Activated T-cell treated with anti-CD3 and anti-CD28 coated beads, Interleukin-2, amount 50 U/mL, for 72 hours (primary cell): ENCODE results near the gene ZBTB1. TPM values are rescaled to one million over a fixed set of nuclear protein-coding genes. Genes with fewer than 3 reads are reported as not detected.

Experiments
- ATAC-seq, 2 donors: fragments of 150-1000 bp; cut with Tn5 transposase; replicated peaks in 1 of 2; 2 replicates each; pipeline ENCODE4 v1.10.0; 2021; ENCODE audit warnings: moderate library complexity in 2 of 2, mild to moderate bottlenecking in 1 of 2
- DNase-seq, 2 donors: peaks; one replicate each; pipeline ENCODE4 v3.0.0; 2021 to 2022; ENCODE audit warnings: mixed read lengths in 1 of 2
- H3K27ac Mint-ChIP-seq: one replicate; pipeline ENCODE4 v1.8.0; 2022; ENCODE audit warnings: mild to moderate bottlenecking, moderate library complexity, mixed read lengths
- H3K27me3 Mint-ChIP-seq: one replicate; pipeline ENCODE4 v1.8.0; 2022; ENCODE audit warnings: low read depth, mixed read lengths
- H3K36me3 Mint-ChIP-seq, 2 donors: one replicate each; pipeline ENCODE4 v1.8.0; 2022; ENCODE audit warnings: mixed read lengths in 2 of 2, mild to moderate bottlenecking in 1 of 2; ENCODE audit not compliant: insufficient read depth in 2 of 2
- H3K4me1 Mint-ChIP-seq: one replicate; pipeline ENCODE4 v1.8.0; 2022; ENCODE audit warnings: low read depth, mixed read lengths
- H3K4me3 Mint-ChIP-seq, 2 donors: one replicate each; pipeline ENCODE4 v1.8.0; 2022; ENCODE audit warnings: mild to moderate bottlenecking in 2 of 2, mixed read lengths in 2 of 2, moderate library complexity in 2 of 2
- H3K9me3 Mint-ChIP-seq, 2 donors: one replicate each; pipeline ENCODE4 v1.8.0; 2022; ENCODE audit warnings: mixed read lengths in 2 of 2
- total RNA-seq, 2 donors: library from RNA; stranded (reverse); gene quantifications; one replicate each; pipeline ENCODE4 v1.2.3, GENCODE V29; 2022

Gene ZBTB1
- total RNA-seq, 2 donors from 2014 or later: 46.9 to 49.5 TPM

DNA sequence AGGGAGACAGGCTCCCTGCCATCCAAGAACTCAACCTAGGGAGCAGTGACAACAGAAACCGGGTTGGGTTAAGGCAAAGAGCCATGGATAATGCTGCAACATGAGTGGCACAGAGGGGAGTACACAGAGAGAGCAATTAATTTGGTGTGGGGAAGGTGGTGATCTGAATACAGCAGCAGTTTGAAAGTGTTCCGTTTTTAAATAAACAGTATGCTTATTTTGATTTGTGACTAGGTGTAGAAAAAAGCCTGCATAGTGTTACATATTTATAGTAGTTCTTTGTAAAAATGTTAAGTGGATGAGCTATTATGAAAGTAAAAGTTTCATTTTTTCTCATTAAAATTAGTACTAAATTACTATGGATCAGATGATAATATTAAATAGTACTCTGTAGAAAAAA, 30.5 kb upstream of the ZBTB1 start:
- DNase-seq (no peak), ATAC-seq (peak; percentile 29 to 43)
- no peaks in the 10 kb centered on the region for H3K9me3 Mint-ChIP-seq
- no peak overlapping the region for H3K27ac Mint-ChIP-seq
- H3K4me1 Mint-ChIP-seq: peaks cover 26% of the 10 kb centered on the region
- H3K27me3 Mint-ChIP-seq: no peaks in the 10 kb centered on the region
- H3K36me3 Mint-ChIP-seq: peaks cover 0 to 5% of the 10 kb centered on the region in 2 donors
- no peak overlapping the region for H3K4me3 Mint-ChIP-seq

DNA sequence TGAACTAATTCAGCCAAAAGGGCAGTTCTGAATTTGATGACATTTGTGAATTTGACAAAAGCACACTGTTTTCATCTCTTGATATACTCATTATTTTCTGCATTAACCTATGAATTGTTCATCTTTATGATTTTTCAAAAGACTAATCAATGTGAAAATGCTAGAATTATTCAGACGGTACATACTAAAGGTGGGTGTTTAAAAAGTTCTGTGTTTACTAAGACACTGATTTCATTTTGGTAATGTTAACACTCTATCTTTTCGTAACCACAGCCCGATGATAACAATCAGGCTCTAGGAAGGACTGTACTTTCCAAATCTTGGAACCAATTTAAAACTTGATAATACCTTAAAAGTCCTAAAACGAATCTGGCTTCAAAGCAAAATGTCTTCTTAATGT, 29.9 kb upstream of the ZBTB1 start:
- ATAC-seq (peak in 1 of 2 donors; percentile 54), DNase-seq (no peak)
- peaks cover 0 to 5% of the 10 kb centered on the region in 2 donors for H3K36me3 Mint-ChIP-seq
- H3K4me3 Mint-ChIP-seq: peak overlapping the region in 1 of 2 donors; percentile 32
- H3K9me3 Mint-ChIP-seq: no peaks in the 10 kb centered on the region
- no peak overlapping the region for H3K27ac Mint-ChIP-seq
- H3K27me3 Mint-ChIP-seq: no peaks in the 10 kb centered on the region
- peaks cover 26% of the 10 kb centered on the region for H3K4me1 Mint-ChIP-seq

DNA sequence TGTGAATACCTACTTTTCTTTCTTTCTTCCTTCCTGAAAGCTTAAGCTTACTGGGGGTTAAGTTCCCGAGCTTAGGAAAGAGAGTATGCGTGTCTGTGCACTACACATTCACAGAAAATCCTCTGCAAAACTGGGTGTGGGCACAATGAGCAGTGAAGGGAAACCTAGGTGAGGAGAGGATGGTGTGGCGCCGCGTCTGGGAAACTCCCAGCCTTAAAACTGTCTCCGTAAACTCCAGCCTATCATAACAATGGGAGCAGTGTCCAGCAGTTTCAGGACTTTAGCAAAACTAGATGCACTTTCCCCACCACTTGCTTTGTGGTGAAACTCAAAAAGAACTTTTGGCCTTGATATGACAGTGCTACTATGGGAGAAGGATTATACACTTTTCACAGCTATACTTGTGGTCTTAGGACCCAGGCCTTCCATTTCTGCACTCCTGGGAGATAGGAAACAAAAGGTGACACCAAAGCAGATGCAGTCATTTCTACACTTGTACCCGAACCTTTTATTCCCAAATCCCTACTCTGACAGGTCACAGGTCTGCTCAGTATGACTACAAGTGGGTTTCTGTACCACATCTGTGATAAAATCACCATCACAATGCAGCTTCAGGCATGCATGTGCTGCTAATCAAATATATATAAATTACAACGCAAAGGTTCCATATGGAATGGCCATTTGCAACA, 28.8 kb upstream of the ZBTB1 start:
- Mint-ChIP-seq H3K9me3 (no peaks in the 10 kb centered on the region), H3K4me1 (peaks cover 26% of the 10 kb centered on the region), H3K27me3 (no peaks in the 10 kb centered on the region), H3K4me3 (no peak overlapping the region), H3K36me3 (peaks cover 0 to 5% of the 10 kb centered on the region in 2 donors), H3K27ac (no peak overlapping the region)
- peak in 1 of 2 donors; percentile 25 for ATAC-seq
- no peak for DNase-seq

DNA sequence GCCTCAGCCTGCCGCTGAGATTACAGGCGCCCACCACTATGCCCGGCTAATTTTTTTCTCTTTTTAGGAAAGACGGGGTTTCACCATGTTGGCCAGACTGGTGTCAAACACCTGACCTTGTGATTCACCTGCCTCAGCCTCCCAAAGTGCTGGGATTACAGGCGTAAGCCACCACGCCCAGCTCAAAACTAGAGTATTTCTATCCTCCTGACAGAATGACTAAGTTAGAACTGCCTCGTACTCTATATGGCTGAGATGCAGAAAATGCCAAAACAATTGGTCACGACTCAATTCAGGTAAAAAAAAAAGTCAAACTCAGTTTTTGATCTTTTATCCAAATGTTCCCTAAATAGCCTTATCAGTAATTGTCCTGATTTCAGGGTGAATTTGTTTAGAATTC, 28.1 kb upstream of the ZBTB1 start:
- DNase-seq (no peak), ATAC-seq (peak; percentile 39 to 64)
- Mint-ChIP-seq H3K4me3 (no peak overlapping the region), H3K9me3 (no peaks in the 10 kb centered on the region), H3K27ac (no peak overlapping the region), H3K27me3 (no peaks in the 10 kb centered on the region), H3K36me3 (peaks cover 0 to 5% of the 10 kb centered on the region in 2 donors), H3K4me1 (peaks cover 26% of the 10 kb centered on the region)

DNA sequence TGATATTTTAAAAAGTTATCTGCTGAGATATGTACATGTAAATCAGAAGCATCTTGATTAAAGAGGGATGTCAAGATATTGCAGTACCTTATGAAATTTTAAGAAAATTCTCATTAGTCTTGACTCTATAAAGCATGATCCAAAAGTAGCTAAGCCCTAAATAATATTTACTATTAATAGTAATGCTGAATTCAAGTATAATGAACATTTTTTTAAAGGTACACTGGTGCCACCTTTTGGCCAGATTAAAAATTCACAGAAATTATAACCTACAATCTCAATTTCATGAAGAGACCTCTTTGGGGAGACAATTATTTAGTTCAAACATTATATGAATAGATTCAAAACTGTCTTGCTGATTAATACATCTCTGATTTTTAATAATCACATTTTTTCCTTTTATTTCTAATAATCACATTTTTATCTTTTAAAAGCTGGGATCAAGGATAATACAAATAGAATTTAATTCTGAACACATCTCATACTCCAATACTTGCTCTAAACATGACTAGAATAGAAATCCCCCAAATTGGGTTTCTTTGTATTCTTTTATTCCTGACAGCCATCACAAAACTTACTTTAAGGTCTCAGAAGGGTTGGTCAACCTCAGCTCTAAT, 25.8 kb upstream of the ZBTB1 start:
- DNase-seq (no peak), ATAC-seq (no peak)
- Mint-ChIP-seq H3K36me3 (peaks cover 0 to 5% of the 10 kb centered on the region in 2 donors), H3K27ac (peak overlapping the region; percentile 54), H3K9me3 (no peaks in the 10 kb centered on the region), H3K4me1 (peaks cover 24% of the 10 kb centered on the region), H3K4me3 (no peak overlapping the region), H3K27me3 (no peaks in the 10 kb centered on the region)

DNA sequence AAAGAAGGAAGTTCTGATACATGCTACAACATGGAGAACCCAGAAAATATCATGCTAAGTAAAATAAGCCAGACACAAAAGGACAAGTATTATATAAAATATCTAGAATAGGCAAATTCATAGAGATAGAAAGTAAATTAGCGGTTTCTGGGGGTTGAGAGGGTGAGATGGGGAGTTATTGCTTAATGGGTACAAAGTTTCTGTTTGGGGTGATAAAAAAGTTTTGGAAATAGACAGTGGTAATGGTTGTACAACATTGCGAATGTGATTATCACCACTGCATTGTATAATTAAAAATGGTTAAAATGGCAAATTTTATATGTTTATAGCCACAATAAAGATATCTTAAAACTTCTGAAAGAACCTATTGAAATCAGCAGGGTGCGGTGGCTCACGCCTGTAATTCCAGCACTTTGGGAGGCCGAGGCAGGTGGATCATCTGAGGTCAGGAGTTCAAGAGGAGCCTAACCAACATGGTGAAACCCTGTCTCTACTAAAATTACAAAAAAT, 15.9 kb upstream of the ZBTB1 start:
- Mint-ChIP-seq H3K4me3 (no peak overlapping the region), H3K27me3 (no peaks in the 10 kb centered on the region), H3K27ac (peak overlapping the region; percentile 14), H3K9me3 (no peaks in the 10 kb centered on the region), H3K36me3 (peaks cover 5 to 14% of the 10 kb centered on the region in 2 donors), H3K4me1 (peaks cover 29% of the 10 kb centered on the region)
- DNase-seq: no peak
- no peak for ATAC-seq

DNA sequence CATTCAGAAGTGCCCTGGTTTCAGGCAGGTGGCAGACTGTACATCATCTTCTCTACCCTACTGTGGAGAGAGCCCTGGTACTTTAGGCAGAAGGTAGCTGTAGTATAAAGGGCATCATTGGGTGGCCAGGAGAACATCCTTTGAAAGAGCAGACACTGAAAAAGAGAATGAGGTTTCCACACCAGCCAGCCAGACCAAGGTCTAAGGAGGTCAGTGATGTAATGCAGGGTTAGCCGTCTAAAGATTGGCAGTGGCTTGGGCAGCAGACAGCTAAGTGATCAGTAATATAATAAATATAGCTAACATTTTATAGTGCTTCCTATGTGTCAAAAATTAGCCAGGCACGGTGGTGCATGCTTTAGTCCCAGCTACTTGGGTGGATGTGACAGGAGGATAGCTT, 12.9 kb upstream of the ZBTB1 start:
- H3K4me3 Mint-ChIP-seq: no peak overlapping the region
- H3K27ac Mint-ChIP-seq: no peak overlapping the region
- peaks cover 46% of the 10 kb centered on the region for H3K4me1 Mint-ChIP-seq
- ATAC-seq: no peak
- H3K27me3 Mint-ChIP-seq: no peaks in the 10 kb centered on the region
- no peak for DNase-seq
- H3K9me3 Mint-ChIP-seq: no peaks in the 10 kb centered on the region
- peaks cover 5 to 11% of the 10 kb centered on the region in 2 donors for H3K36me3 Mint-ChIP-seq

DNA sequence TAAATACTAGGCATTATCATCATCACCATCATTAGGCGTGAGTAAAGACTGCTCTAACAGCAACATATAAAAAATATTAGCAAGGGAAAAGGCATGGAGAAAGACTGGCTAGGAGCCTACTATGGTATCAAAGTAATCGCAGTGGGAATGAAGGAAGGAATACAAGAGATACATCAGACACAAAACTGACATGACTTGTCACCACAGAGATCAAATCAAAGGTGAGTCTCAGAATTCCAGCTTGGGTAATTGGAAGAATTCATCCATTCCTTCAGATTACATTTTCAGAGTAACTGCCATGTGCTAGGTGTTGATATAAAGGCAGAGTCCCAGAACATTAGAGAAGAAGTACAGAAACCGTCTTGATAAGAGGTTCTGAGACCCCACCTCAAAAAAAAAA, 11.1 kb upstream of the ZBTB1 start:
- Mint-ChIP-seq H3K36me3 (peaks cover 2 to 11% of the 10 kb centered on the region in 2 donors), H3K27me3 (no peaks in the 10 kb centered on the region), H3K4me1 (peaks cover 53% of the 10 kb centered on the region), H3K27ac (peak overlapping the region; percentile 85), H3K9me3 (no peaks in the 10 kb centered on the region), H3K4me3 (peak overlapping the region in 1 of 2 donors; percentile 6)
- ATAC-seq (no peak), DNase-seq (no peak)

DNA sequence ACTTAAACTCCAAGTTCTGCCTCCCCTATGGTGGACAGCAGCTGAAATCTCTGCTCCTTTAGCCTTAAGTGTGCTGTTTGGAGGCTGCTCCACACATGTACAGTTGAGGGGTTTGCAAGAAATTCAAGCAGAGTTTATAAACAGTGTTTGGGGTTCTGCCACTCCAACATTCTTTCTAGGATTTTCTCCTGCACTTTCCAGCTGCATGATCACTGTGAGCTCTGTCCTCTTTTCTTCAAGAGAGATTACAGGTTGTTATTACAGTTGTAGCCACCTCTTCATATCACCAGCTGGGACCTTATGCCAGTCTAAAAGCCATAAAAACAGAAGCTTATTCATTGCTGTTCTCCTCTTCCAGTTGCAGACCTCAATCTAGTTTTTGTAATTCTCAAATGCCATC, 9.3 kb upstream of the ZBTB1 start:
- no peaks in the 10 kb centered on the region for H3K9me3 Mint-ChIP-seq
- H3K36me3 Mint-ChIP-seq: peaks cover under 1 to 17% of the 10 kb centered on the region in 2 donors
- no peaks in the 10 kb centered on the region for H3K27me3 Mint-ChIP-seq
- peaks cover 68% of the 10 kb centered on the region for H3K4me1 Mint-ChIP-seq
- no peak for ATAC-seq
- no peak for DNase-seq
- peak overlapping the region; percentile 70 for H3K27ac Mint-ChIP-seq
- no peak overlapping the region for H3K4me3 Mint-ChIP-seq

DNA sequence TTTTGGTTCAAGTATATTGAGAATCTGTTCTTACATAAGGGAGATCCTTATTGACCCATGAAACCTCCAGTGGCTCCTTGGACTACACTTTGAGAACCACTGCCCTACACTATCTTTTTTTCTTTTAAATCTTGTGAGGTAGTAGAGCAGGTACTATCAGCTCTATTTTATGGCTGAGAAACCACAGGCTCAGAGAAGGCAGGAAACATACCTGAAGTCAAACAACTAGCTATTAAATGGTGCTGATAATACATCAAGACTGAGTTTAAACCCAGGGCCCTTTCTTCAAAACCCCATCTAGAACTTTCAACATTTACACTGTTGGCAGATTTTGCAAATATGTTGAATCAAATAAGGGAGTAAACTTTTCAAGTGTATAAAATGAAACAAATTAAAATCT, 7.8 kb upstream of the ZBTB1 start:
- Mint-ChIP-seq H3K36me3 (peaks cover 0 to 17% of the 10 kb centered on the region in 2 donors), H3K4me1 (peaks cover 70% of the 10 kb centered on the region), H3K9me3 (no peaks in the 10 kb centered on the region), H3K27ac (peak overlapping the region; percentile 28), H3K27me3 (no peaks in the 10 kb centered on the region), H3K4me3 (peak overlapping the region in 1 of 2 donors; percentile 22)
- no peak for ATAC-seq
- no peak for DNase-seq

DNA sequence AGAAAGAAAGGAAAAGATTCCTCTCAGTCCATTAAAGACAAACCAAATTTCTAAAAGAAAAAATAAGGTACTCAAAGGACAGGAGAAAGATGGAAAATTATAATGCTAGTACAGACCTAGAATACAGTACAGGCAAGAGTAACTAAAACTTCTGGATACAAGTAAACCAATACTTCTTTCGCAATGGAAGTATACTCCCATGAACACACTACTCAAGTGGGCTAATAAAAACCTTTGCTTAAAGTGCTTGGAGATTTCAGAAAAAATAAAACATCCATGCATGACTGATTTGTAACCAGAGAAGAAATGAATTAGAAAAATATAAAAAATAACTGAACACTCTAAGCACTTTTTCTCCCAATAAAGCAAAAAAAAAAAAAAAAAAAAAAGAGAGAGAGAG, 4.5 kb upstream of the ZBTB1 start:
- Mint-ChIP-seq H3K27me3 (no peaks in the 10 kb centered on the region), H3K36me3 (peaks cover 3 to 13% of the 10 kb centered on the region in 2 donors), H3K4me1 (peaks cover 59% of the 10 kb centered on the region), H3K27ac (peak overlapping the region; percentile 98), H3K4me3 (peak overlapping the region; percentile 86 to 97), H3K9me3 (no peaks in the 10 kb centered on the region)
- ATAC-seq: no peak
- no peak for DNase-seq

DNA sequence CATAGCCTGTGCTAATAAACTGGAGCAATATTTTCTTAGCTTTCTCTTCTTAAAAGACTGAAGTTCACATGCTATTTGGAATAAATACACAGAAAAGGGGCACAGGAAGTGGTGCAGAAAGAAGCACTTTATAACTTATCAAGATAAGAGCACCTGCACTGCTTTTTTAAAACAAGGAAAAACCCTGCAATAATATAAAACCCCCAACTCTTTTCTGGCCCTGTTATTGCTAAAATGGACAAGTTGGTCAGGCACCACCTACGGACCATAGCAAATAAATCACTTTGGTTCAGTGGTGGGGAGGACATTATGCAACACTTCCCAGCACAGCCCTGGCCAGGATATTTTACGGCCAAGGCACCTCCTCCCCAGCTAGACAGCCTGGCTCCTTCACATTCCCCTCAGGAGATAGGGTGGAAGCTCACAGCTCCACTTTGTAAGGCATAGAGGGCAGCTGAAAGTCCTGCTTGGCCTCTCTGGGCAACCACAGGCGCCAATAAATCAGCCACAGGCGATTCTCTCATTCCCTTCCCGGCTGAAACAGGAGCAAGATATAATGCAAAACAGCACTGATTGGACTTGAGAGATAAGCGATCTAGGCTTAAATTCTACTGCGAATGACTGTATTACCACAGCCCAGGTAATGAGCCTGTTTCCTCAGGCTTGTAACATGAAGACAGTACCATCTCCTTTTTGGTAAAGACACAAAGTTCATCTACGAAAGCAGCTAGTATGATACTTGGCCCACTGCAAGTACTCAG, 3.0 kb upstream of the ZBTB1 start:
- no peak for ATAC-seq
- H3K36me3 Mint-ChIP-seq: peaks cover 9 to 15% of the 10 kb centered on the region in 2 donors
- H3K4me3 Mint-ChIP-seq: peak overlapping the region; percentile 86 to 97

DNA sequence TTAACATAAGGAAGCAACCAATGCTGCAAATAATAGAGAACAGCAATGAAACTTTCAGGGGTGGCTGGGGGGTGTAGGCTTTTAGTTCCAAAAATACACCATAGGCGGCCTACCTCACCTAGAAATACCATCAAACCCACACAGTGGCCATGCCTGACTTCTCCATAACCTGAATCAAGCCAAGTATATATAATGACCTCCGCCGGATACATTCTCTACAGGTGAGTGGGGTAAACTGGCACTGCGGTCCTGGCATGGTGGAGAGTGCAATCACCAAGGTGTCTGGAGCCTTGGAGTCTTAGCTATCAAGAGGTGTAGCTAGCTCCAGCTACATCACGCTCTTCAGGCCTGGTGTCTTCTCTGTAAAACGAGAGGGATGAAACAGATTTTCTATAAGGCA, 2.1 kb upstream of the ZBTB1 start:
- peak in 1 of 2 donors; percentile 25 for DNase-seq
- Mint-ChIP-seq H3K27me3 (no peaks in the 10 kb centered on the region), H3K27ac (peak overlapping the region; percentile 98), H3K4me3 (peak overlapping the region; percentile 86 to 97), H3K36me3 (peaks cover 9 to 13% of the 10 kb centered on the region in 2 donors), H3K4me1 (peaks cover 61% of the 10 kb centered on the region), H3K9me3 (no peaks in the 10 kb centered on the region)
- ATAC-seq: no peak

More for the DNA sequence above, 3.0 kb upstream of the ZBTB1 start:
- no peak for DNase-seq
- H3K9me3 Mint-ChIP-seq: no peaks in the 10 kb centered on the region
- H3K27me3 Mint-ChIP-seq: no peaks in the 10 kb centered on the region
- H3K4me1 Mint-ChIP-seq: peaks cover 60% of the 10 kb centered on the region
- peak overlapping the region; percentile 98 for H3K27ac Mint-ChIP-seq
